K562 (cell line): ENCODE measurements around the gene DNAI7. TPM values are rescaled to one million over a fixed set of nuclear protein-coding genes. Genes with fewer than 3 reads are reported as not detected.

Experiments used
- ATAC-seq: fragments of 200-7000 bp; cut with Tn5 transposase; 3 replicates; pipeline ENCODE4 v1.9.1; 2020; ENCODE audit warnings: moderate library complexity
- BruUV-seq: library from RNA; stranded (reverse); fragments of 400-500 nt; replicated peaks from 2 replicates; lab custom pipeline; 2021; lab: Mats Ljungman, UMichigan
- CTCF ChIA-PET: fragments of 300-600 bp; formaldehyde crosslinking; extraction: SDS; loops from one replicate; lab custom pipeline; 2021; ENCODE audit warnings: low intra/inter-chr PET ratio; lab: Yijun Ruan, JAX
- POLR2A ChIA-PET: fragments of 300-600, 350-650 bp; sonication (Branson Sonifier 250); formaldehyde crosslinking; extraction: SDS; loops from one replicate; lab custom pipeline; 2021; ENCODE audit warnings: antibody characterized with exemption, inconsistent platforms; lab: Yijun Ruan, JAX
- DNase-seq, 4 experiments: peaks; one replicate each; pipeline versions ENCODE4 v3.0.0 to v3.0.0-alpha.2; 2011 to 2018; ENCODE audit warnings: low spot score in 3 of 4, mixed read lengths in 3 of 4; ENCODE audit errors: extremely low read depth in 1 of 4
- FAIRE-seq: peaks from 2 replicates; lab custom pipeline; 2011; peaks lifted over from hg19 to GRCh38; lab: Jason Lieb, UNC
- H2AFZ ChIP-seq: 2 replicates; pipeline ENCODE4 v1.6.0; 2011; ENCODE audit warnings: low read depth, low read length, control low read depth, inconsistent platforms
- H3K27ac ChIP-seq: fragments of 200-600 bp; 3 replicates; pipeline ENCODE4 v1.8.0; 2011; ENCODE audit warnings: low read depth, mild to moderate bottlenecking, control low read depth, inconsistent platforms, low read length, moderate library complexity, mixed read lengths; ENCODE audit errors: extremely low read depth
- H3K27me3 ChIP-seq, 2 experiments: fragments of 300-600 bp in 1 of 2; 2 replicates in 1 of 2; 3 replicates in 1 of 2; pipeline versions ENCODE4 v1.6.0 to v1.8.0; 2011; ENCODE audit warnings: inconsistent platforms in 2 of 2, low read length in 2 of 2, mild to moderate bottlenecking in 1 of 2, mixed read lengths in 1 of 2, moderate library complexity in 1 of 2; ENCODE audit not compliant: control insufficient read depth in 2 of 2, insufficient read depth in 2 of 2
- H3K36me3 ChIP-seq: fragments of 300-600 bp; 3 replicates; pipeline ENCODE4 v1.8.0; 2011; ENCODE audit warnings: mild to moderate bottlenecking, low read length, inconsistent platforms; ENCODE audit not compliant: control insufficient read depth, insufficient read depth
- H3K4me1 ChIP-seq, 2 experiments: fragments of 200-600 bp in 1 of 2; replicated peaks in 1 of 2; 2 replicates in 1 of 2; 3 replicates in 1 of 2; pipeline versions ENCODE4 v1.5.1 to v1.8.0; 2011; ENCODE audit warnings: inconsistent platforms in 2 of 2, low read length in 2 of 2, mild to moderate bottlenecking in 1 of 2, mixed read lengths in 1 of 2, moderate library complexity in 1 of 2; ENCODE audit not compliant: control insufficient read depth in 2 of 2, insufficient read depth in 2 of 2
- H3K4me2 ChIP-seq: 2 replicates; pipeline ENCODE4 v1.6.1; 2011; ENCODE audit warnings: low read length, control low read depth, inconsistent platforms, mixed read lengths; ENCODE audit not compliant: insufficient read depth
- H3K4me3 ChIP-seq: fragments of 200-600 bp; sonication (generic), shearing (Covaris generic); 2 replicates; pipeline ENCODE4 v1.5.1; 2016; ENCODE audit warnings: control low read depth, inconsistent platforms
- H3K79me2 ChIP-seq: fragments of 200-600 bp; 3 replicates; pipeline ENCODE4 v1.8.0; 2011; ENCODE audit warnings: low read length, inconsistent platforms; ENCODE audit not compliant: control insufficient read depth, insufficient read depth
- H3K9ac ChIP-seq, 2 experiments: 2 replicates each; pipeline versions ENCODE4 v1.6.0 to v1.6.1; 2011; ENCODE audit warnings: low read depth in 2 of 2, low read length in 2 of 2, control low read depth in 1 of 2, inconsistent platforms in 1 of 2, mild to moderate bottlenecking in 1 of 2, mixed read lengths in 1 of 2; ENCODE audit not compliant: insufficient read depth in 1 of 2
- H3K9me1 ChIP-seq: one replicate; pipeline ENCODE4 v1.6.0; 2011; ENCODE audit warnings: inconsistent platforms, mild to moderate bottlenecking, low read length, moderate library complexity; ENCODE audit not compliant: control insufficient read depth, insufficient read depth
- H3K9me3 ChIP-seq: replicated peaks from 2 replicates; pipeline ENCODE4 v1.5.1; 2011; ENCODE audit warnings: low read depth, low read length, inconsistent platforms; ENCODE audit not compliant: control insufficient read depth, insufficient read depth
- H4K20me1 ChIP-seq: replicated peaks from 2 replicates; pipeline ENCODE4 v1.6.1; 2011; ENCODE audit warnings: low read length, inconsistent platforms, mixed read lengths; ENCODE audit not compliant: control insufficient read depth, insufficient read depth
- BCOR ChIP-seq: fragments of 450-650 bp; IDR thresholded peaks from 2 replicates; pipeline ENCODE4 v1.6.1; 2016
- NFIC ChIP-seq: fragments of 450-650 bp; IDR thresholded peaks from 2 replicates; pipeline ENCODE4 v1.6.1; 2017; ENCODE audit warnings: mild to moderate bottlenecking, inconsistent platforms
- TSC22D4 ChIP-seq: fragments of 450-650 bp; IDR thresholded peaks from 2 replicates; pipeline ENCODE4 v1.6.1; 2016; ENCODE audit warnings: missing genetic modification characterization, missing biosample characterization, control low read depth
- WGBS: fragments of 100-300 bp; shearing (Covaris generic); methylation state at CpG from one replicate; pipeline ENCODE4 v1.1.6; 2016; ENCODE audit warnings: low coverage, mixed read lengths; ENCODE audit not compliant: insufficient coverage; ENCODE audit errors: missing lambda C conversion rate; 5-methylcytosine and 5-hydroxymethylcytosine counted together
- in situ Hi-C: fragments of 300-500 bp; cut with MboI; formaldehyde crosslinking; loops from 4 replicates; pipeline ENCODE4 v1.15.0; 2018; ENCODE audit warnings: inconsistent platforms, mixed read lengths
- intact Hi-C: fragments of 100-400 bp; cut with micrococcal nuclease; formaldehyde crosslinking; loops from 2 replicates; pipeline ENCODE4 v1.14.2; 2022
- polyA plus RNA-seq, 8 experiments: library from polyadenylated mRNA; depleted of rRNA in 4 of 8; stranded (reverse) in 5 of 8; unstranded in 3 of 8; fragments of >200 nt; fragmentation: Nextera tagmentation in 2 of 8; fragmentation: Illumina TruSeq in 1 of 8; extraction: Ambion mirVana in 2 of 8; extraction: Trizol in 1 of 8; gene quantifications; 2 replicates each; pipeline versions ENCODE4 v1.2.1 to v1.2.3, GENCODE V29; 2011 to 2014; ENCODE audit warnings: inconsistent platforms in 1 of 8, missing spikeins in 1 of 8
- total RNA-seq, 7 experiments: library from RNA; depleted of rRNA in 6 of 7; stranded (reverse); fragments of >200 nt in 6 of 7; fragmentation: Illumina TruSeq in 2 of 7; extraction: Trizol in 2 of 7; gene quantifications; 2 replicates each; pipeline versions ENCODE4 v1.2.1 to v1.2.3, GENCODE V29; 2011 to 2021; ENCODE audit warnings: low replicate concordance in 1 of 7
- TF ChIP-seq, protein P1 (sequence below): fragments of 450-650 bp; IDR thresholded peaks from 2 replicates; pipeline ENCODE4 v1.6.1; 2018; ENCODE audit not compliant: partially characterized antibody
- TF ChIP-seq, protein P2 (sequence below), 2 experiments: fragments of 450-650 bp; IDR thresholded peaks; 2 replicates each; pipeline ENCODE4 v1.6.1; 2018; ENCODE audit warnings: mild to moderate bottlenecking in 2 of 2, low read depth in 1 of 2; ENCODE audit not compliant: partially characterized antibody in 2 of 2

Gene DNAI7
- total and polyA plus RNA-seq, 9 of the 15 experiments (the other 6 are each of a cell fraction or from before 2014, with no cell fraction given): 0.06 to 0.76 (median 0.17) TPM; not detected in 1

DNA sequence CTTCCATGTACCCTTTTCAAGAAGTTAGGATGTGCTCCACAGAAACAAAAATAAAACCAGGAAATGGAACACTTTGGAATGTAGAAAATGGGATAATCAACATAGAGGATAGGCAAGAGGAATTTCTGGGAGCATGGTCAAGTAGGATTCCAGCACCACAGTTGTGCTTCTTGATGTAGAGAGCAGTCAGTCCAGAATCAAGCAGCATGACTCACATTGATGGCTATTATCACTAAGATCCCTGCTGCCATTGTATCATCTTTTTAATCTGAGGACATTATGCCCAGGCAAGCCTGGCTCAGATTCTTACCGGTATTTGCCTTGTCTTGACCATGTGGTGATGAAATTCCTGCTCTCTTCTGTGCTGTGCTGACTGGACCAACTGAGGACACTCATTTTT, 5.7 kb upstream of the DNAI7 start (continued):
- TF ChIP-seq, protein P1, sequence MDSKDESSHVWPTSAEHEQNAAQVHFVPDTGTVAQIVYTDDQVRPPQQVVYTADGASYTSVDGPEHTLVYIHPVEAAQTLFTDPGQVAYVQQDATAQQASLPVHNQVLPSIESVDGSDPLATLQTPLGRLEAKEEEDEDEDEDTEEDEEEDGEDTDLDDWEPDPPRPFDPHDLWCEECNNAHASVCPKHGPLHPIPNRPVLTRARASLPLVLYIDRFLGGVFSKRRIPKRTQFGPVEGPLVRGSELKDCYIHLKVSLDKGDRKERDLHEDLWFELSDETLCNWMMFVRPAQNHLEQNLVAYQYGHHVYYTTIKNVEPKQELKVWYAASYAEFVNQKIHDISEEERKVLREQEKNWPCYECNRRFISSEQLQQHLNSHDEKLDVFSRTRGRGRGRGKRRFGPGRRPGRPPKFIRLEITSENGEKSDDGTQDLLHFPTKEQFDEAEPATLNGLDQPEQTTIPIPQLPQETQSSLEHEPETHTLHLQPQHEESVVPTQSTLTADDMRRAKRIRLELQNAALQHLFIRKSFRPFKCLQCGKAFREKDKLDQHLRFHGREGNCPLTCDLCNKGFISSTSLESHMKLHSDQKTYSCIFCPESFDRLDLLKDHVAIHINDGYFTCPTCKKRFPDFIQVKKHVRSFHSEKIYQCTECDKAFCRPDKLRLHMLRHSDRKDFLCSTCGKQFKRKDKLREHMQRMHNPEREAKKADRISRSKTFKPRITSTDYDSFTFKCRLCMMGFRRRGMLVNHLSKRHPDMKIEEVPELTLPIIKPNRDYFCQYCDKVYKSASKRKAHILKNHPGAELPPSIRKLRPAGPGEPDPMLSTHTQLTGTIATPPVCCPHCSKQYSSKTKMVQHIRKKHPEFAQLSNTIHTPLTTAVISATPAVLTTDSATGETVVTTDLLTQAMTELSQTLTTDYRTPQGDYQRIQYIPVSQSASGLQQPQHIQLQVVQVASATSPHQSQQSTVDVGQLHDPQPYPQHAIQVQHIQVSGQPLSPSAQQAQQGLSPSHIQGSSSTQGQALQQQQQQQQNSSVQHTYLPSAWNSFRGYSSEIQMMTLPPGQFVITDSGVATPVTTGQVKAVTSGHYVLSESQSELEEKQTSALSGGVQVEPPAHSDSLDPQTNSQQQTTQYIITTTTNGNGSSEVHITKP: no peak
- TF ChIP-seq TSC22D4 (no peak), BCOR (no peak)
- TF ChIP-seq, all 486 proteins: peak for 0

DNA sequence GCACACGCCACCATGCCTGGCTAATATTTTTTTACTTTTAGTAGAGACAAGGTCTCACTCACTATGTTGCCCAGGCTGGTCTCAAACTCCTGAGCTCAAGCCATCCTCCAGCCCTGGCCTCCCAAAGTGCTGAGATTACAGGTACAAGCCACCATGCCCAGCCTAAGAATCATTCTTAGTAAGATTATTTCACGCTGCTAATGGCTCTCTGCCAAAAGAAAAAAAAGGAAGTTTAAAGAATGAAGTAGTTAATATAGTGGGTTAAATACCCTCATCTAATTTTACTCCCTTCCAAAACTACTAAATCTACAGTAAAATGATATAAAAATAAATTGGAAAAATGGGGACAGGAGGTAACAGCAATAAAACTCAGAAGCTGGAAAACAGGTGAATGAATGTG, 2.6 kb upstream of the DNAI7 start:
- BruUV-seq: no TSS peak
- 57% methylated on average over 2 of the region's 2 CpGs for WGBS
- in situ Hi-C loops: no loop called here
- DNase-seq (no peak), ATAC-seq (no peak), FAIRE-seq (peak; percentile 23)
- Histone ChIP-seq H3K4me1 (peaks cover 0 to 3% of the 10 kb centered on the region in 2 experiments; a peak in 1 of 5 replicates), H3K9me1 (no peaks in the 10 kb centered on the region), H3K79me2 (peaks cover 16% of the 10 kb centered on the region), H3K27ac (no peak overlapping the region), H3K4me3 (no peak overlapping the region), H3K27me3 (no peaks in the 10 kb centered on the region), H3K9me3 (no peaks in the 10 kb centered on the region), H3K36me3 (peaks cover 4% of the 10 kb centered on the region; the same call in 1 of the 3 replicates), H3K4me2 (no peak overlapping the region), H2AFZ (no peak overlapping the region), H4K20me1 (no peaks in the 10 kb centered on the region), H3K9ac (no peak overlapping the region)
- TF ChIP-seq, protein P2, sequence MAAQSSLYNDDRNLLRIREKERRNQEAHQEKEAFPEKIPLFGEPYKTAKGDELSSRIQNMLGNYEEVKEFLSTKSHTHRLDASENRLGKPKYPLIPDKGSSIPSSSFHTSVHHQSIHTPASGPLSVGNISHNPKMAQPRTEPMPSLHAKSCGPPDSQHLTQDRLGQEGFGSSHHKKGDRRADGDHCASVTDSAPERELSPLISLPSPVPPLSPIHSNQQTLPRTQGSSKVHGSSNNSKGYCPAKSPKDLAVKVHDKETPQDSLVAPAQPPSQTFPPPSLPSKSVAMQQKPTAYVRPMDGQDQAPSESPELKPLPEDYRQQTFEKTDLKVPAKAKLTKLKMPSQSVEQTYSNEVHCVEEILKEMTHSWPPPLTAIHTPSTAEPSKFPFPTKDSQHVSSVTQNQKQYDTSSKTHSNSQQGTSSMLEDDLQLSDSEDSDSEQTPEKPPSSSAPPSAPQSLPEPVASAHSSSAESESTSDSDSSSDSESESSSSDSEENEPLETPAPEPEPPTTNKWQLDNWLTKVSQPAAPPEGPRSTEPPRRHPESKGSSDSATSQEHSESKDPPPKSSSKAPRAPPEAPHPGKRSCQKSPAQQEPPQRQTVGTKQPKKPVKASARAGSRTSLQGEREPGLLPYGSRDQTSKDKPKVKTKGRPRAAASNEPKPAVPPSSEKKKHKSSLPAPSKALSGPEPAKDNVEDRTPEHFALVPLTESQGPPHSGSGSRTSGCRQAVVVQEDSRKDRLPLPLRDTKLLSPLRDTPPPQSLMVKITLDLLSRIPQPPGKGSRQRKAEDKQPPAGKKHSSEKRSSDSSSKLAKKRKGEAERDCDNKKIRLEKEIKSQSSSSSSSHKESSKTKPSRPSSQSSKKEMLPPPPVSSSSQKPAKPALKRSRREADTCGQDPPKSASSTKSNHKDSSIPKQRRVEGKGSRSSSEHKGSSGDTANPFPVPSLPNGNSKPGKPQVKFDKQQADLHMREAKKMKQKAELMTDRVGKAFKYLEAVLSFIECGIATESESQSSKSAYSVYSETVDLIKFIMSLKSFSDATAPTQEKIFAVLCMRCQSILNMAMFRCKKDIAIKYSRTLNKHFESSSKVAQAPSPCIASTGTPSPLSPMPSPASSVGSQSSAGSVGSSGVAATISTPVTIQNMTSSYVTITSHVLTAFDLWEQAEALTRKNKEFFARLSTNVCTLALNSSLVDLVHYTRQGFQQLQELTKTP (IDR thresholded peaks at IDR 0.05; ENCODE audit: low read depth in 1 of 2, partially characterized antibody in 2 of 2): no peak
- TF ChIP-seq NFIC: peak; percentile 57
- POLR2A ChIA-PET: no interaction called here
- intact Hi-C loops: no loop called here
- CTCF ChIA-PET: no interaction called here
